Measurements from ENCODE around the gene EXOC4. TPM values are rescaled to one million over a fixed set of nuclear protein-coding genes. Genes with fewer than 3 reads are reported as not detected.
"Not testable (repeated sequence)": the region's sequence is repeated elsewhere in the genome, so short reads cannot be mapped to it uniquely, and the experiment has no call there.

Gene EXOC4
- total RNA-seq, 1 experiment from 2014 or later: 77.0 TPM

GRCh38 chr7:133994100-133994499 lies 741.2 kb downstream of the EXOC4 start:
- not testable (repeated sequence) for DNase-seq (ENCODE audit: extremely low read depth, low read depth)

GRCh38 chr7:133997463-133997862 lies 744.6 kb downstream of the EXOC4 start:
- DNase-seq (ENCODE audit: extremely low read depth, low read depth): no peak

- DNase-seq (ENCODE audit: extremely low read depth, low read depth): no peak
Measured at GRCh38 chr7:133999178-133999577, 746.3 kb downstream of the EXOC4 start.

- no peak for DNase-seq (ENCODE audit: extremely low read depth, low read depth)
Measured at GRCh38 chr7:134004829-134005505, 752.1 kb downstream of the EXOC4 start.

GRCh38 chr7:134009314-134010110 lies 756.6 kb downstream of the EXOC4 start:
- no peak for DNase-seq (ENCODE audit: extremely low read depth, low read depth)

- no peak for DNase-seq (ENCODE audit: extremely low read depth, low read depth)
Measured at GRCh38 chr7:134013249-134013648, 760.4 kb downstream of the EXOC4 start.

GRCh38 chr7:134014935-134015334 lies 762.1 kb downstream of the EXOC4 start:
- no peak for DNase-seq (ENCODE audit: extremely low read depth, low read depth)

GRCh38 chr7:134016223-134016941 lies 763.5 kb downstream of the EXOC4 start:
- peak; percentile 35 for DNase-seq (ENCODE audit: extremely low read depth, low read depth)

GRCh38 chr7:134016942-134017303 lies 764.0 kb downstream of the EXOC4 start:
- no peak for DNase-seq (ENCODE audit: extremely low read depth, low read depth)

- DNase-seq (ENCODE audit: extremely low read depth, low read depth): no peak
Measured at GRCh38 chr7:134018306-134018705, 765.4 kb downstream of the EXOC4 start.

GRCh38 chr7:134019251-134019650 lies 766.4 kb downstream of the EXOC4 start:
- no peak for DNase-seq (ENCODE audit: extremely low read depth, low read depth)

GRCh38 chr7:134021836-134022235 lies 769.0 kb downstream of the EXOC4 start:
- no peak for DNase-seq (ENCODE audit: extremely low read depth, low read depth)

- no peak for DNase-seq (ENCODE audit: extremely low read depth, low read depth)
Measured at GRCh38 chr7:134022286-134022911, 769.5 kb downstream of the EXOC4 start.

GRCh38 chr7:134024739-134025138 lies 771.9 kb downstream of the EXOC4 start:
- DNase-seq (ENCODE audit: extremely low read depth, low read depth): no peak

GRCh38 chr7:134028853-134029252 lies 776.0 kb downstream of the EXOC4 start:
- DNase-seq (ENCODE audit: extremely low read depth, low read depth): no peak

GRCh38 chr7:134029743-134030142 lies 776.9 kb downstream of the EXOC4 start:
- no peak for DNase-seq (ENCODE audit: extremely low read depth, low read depth)

GRCh38 chr7:134030460-134030865 lies 777.6 kb downstream of the EXOC4 start:
- no peak for DNase-seq (ENCODE audit: extremely low read depth, low read depth)

- DNase-seq (ENCODE audit: extremely low read depth, low read depth): no peak
Measured at GRCh38 chr7:134031835-134032617, 779.1 kb downstream of the EXOC4 start.

GRCh38 chr7:134034652-134035051 lies 781.8 kb downstream of the EXOC4 start:
- peak; percentile 21 for DNase-seq (ENCODE audit: extremely low read depth, low read depth)

GRCh38 chr7:134037991-134038390 lies 785.1 kb downstream of the EXOC4 start:
- DNase-seq (ENCODE audit: extremely low read depth, low read depth): no peak

All from NCI-H460 (cell line).